ENCODE measurements around the gene STK11IP. TPM values are rescaled to one million over a fixed set of nuclear protein-coding genes. Genes with fewer than 3 reads are reported as not detected.

Gene STK11IP
- total and polyA plus RNA-seq, 9 of the 15 experiments (the other 6 are each of a cell fraction or from before 2014, with no cell fraction given), result 0.52 to 21.7 (median 5.6) TPM

DNA sequence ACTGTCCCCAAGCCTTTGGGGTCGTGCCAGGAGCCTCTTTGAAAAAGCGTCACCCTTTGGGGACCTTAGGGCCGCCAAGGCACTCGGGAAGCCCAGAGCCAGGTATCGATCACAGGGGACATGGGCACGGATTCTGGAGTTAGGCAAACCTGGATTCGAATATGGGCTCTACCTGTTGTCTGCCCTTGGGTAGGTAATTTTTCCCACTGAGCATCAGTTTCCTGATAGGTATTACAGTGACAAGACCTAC is 44.6 kb upstream of the STK11IP start:
- intact Hi-C loops (cut with micrococcal nuclease), result no loop called here
- Histone ChIP-seq H3K9me1 (ENCODE audit: control insufficient read depth, insufficient read depth, low read length) (no peaks in the 10 kb centered on the region), H4K20me1 (replicated peaks; ENCODE audit: control insufficient read depth, insufficient read depth, low read length) (no peaks in the 10 kb centered on the region), H3K4me3 (peak overlapping the region; percentile 68), H3K27ac (ENCODE audit: extremely low read depth, low read depth, low read length) (no peak overlapping the region), H2AFZ (ENCODE audit: low read depth, low read length) (peak overlapping the region; percentile 92), H3K9ac (ENCODE audit: insufficient read depth in 1 of 2, low read depth in 2 of 2, low read length in 2 of 2) (peak overlapping the region in 1 of 2 experiments; percentile 73; a peak in 2 of 4 replicates), H3K36me3 (ENCODE audit: control insufficient read depth, insufficient read depth, low read length) (no peaks in the 10 kb centered on the region), H3K9me3 (replicated peaks; ENCODE audit: control insufficient read depth, insufficient read depth, low read depth, low read length) (no peaks in the 10 kb centered on the region), H3K4me2 (ENCODE audit: insufficient read depth, low read length) (peak overlapping the region; percentile 81), H3K79me2 (ENCODE audit: control insufficient read depth, insufficient read depth, low read length) (no peaks in the 10 kb centered on the region), H3K27me3 (ENCODE audit: control insufficient read depth in 2 of 2, insufficient read depth in 2 of 2, low read length in 2 of 2) (peaks cover 0 to 8% of the 10 kb centered on the region in 2 experiments; a peak in 3 of 5 replicates), H3K4me1 (replicated peaks in 1 of 2; ENCODE audit: control insufficient read depth in 2 of 2, insufficient read depth in 2 of 2, low read length in 2 of 2) (peaks cover 4 to 47% of the 10 kb centered on the region in 2 experiments; a peak in 3 of 5 replicates)
- no peak for ATAC-seq
- FAIRE-seq, result peak; percentile 11
- WGBS (ENCODE audit: insufficient coverage, low coverage, missing lambda C conversion rate), result 32% methylated on average over 6 of the region's 7 CpGs
- in situ Hi-C loops (cut with MboI), result no loop called here
- BruUV-seq (replicated peaks), result no TSS peak
- CTCF ChIA-PET (ENCODE audit: low intra/inter-chr PET ratio), result no interaction called here
- no peak for DNase-seq (ENCODE audit: extremely low read depth in 1 of 4, low spot score in 3 of 4)
- POLR2A ChIA-PET, result interaction anchor here (0.6 to 2.3 kb wide), 2 partner anchors 9 to 54 kb away, joined by 3 to 16 read pairs; no protein-coding TSS in a partner anchor
- no peak for TF ChIP-seq ZNF124 (CRISPR knock-in tag; IDR thresholded peaks at IDR 0.05)
- TF ChIP-seq, protein P1, sequence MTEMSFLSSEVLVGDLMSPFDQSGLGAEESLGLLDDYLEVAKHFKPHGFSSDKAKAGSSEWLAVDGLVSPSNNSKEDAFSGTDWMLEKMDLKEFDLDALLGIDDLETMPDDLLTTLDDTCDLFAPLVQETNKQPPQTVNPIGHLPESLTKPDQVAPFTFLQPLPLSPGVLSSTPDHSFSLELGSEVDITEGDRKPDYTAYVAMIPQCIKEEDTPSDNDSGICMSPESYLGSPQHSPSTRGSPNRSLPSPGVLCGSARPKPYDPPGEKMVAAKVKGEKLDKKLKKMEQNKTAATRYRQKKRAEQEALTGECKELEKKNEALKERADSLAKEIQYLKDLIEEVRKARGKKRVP (CRISPR knock-in tag; IDR thresholded peaks at IDR 0.05), result no peak
- no peak for TF ChIP-seq SPI1 (IDR thresholded peaks at IDR 0.05; ENCODE audit: borderline replicate concordance, low read depth, low read length)
- TF ChIP-seq RAD21 (CRISPR knock-in tag; conservative IDR thresholded peaks at IDR 0.05 in 1 of 2, IDR thresholded peaks at IDR 0.05 in 1 of 2), result no peak
- TF ChIP-seq CBFB (CRISPR knock-in tag; IDR thresholded peaks at IDR 0.05), result no peak
- TF ChIP-seq LARP7 (IDR thresholded peaks at IDR 0.05), result no peak
- TF ChIP-seq, protein P2, sequence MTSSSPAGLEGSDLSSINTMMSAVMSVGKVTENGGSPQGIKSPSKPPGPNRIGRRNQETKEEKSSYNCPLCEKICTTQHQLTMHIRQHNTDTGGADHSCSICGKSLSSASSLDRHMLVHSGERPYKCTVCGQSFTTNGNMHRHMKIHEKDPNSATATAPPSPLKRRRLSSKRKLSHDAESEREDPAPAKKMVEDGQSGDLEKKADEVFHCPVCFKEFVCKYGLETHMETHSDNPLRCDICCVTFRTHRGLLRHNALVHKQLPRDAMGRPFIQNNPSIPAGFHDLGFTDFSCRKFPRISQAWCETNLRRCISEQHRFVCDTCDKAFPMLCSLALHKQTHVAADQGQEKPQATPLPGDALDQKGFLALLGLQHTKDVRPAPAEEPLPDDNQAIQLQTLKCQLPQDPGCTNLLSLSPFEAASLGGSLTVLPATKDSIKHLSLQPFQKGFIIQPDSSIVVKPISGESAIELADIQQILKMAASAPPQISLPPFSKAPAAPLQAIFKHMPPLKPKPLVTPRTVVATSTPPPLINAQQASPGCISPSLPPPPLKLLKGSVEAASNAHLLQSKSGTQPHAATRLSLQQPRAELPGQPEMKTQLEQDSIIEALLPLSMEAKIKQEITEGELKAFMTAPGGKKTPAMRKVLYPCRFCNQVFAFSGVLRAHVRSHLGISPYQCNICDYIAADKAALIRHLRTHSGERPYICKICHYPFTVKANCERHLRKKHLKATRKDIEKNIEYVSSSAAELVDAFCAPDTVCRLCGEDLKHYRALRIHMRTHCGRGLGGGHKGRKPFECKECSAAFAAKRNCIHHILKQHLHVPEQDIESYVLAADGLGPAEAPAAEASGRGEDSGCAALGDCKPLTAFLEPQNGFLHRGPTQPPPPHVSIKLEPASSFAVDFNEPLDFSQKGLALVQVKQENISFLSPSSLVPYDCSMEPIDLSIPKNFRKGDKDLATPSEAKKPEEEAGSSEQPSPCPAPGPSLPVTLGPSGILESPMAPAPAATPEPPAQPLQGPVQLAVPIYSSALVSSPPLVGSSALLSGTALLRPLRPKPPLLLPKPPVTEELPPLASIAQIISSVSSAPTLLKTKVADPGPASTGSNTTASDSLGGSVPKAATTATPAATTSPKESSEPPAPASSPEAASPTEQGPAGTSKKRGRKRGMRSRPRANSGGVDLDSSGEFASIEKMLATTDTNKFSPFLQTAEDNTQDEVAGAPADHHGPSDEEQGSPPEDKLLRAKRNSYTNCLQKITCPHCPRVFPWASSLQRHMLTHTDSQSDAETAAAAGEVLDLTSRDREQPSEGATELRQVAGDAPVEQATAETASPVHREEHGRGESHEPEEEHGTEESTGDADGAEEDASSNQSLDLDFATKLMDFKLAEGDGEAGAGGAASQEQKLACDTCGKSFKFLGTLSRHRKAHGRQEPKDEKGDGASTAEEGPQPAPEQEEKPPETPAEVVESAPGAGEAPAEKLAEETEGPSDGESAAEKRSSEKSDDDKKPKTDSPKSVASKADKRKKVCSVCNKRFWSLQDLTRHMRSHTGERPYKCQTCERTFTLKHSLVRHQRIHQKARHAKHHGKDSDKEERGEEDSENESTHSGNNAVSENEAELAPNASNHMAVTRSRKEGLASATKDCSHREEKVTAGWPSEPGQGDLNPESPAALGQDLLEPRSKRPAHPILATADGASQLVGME (CRISPR knock-in tag; IDR thresholded peaks at IDR 0.05), result no peak
- no peak for TF ChIP-seq DACH1 (IDR thresholded peaks at IDR 0.05; ENCODE audit: partially characterized antibody)

Measured in K562 (cell line).